ENCODE data around the gene CPZ.

DNA sequence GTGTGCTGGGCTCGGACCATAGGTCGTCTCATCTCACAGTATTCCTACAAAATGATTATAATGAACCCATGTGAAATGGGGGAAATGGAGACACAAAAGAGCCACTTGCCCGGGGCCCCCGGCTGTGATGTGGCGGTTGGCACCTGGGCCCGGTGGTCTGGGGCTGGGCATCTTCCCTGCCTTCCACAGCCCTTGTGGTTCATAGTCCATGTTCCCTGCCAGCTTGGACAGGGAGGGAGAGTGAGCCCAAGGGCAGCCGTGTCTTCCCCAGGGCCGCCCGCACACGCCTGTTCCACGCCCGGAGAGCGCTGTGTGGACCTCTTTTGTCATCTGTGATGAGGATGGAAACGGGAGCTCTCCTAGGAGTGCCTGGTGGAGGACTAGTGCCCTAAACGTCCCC lies 5.2 kb downstream of the CPZ start:
- TF ChIP-seq, protein P1, sequence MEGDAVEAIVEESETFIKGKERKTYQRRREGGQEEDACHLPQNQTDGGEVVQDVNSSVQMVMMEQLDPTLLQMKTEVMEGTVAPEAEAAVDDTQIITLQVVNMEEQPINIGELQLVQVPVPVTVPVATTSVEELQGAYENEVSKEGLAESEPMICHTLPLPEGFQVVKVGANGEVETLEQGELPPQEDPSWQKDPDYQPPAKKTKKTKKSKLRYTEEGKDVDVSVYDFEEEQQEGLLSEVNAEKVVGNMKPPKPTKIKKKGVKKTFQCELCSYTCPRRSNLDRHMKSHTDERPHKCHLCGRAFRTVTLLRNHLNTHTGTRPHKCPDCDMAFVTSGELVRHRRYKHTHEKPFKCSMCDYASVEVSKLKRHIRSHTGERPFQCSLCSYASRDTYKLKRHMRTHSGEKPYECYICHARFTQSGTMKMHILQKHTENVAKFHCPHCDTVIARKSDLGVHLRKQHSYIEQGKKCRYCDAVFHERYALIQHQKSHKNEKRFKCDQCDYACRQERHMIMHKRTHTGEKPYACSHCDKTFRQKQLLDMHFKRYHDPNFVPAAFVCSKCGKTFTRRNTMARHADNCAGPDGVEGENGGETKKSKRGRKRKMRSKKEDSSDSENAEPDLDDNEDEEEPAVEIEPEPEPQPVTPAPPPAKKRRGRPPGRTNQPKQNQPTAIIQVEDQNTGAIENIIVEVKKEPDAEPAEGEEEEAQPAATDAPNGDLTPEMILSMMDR (IDR thresholded peaks at IDR 0.05 in 8 of 11, conservative IDR thresholded peaks at IDR 0.05 in 3 of 11): no peak
- TF ChIP-seq POLR2AphosphoS5 (IDR thresholded peaks at IDR 0.05): no peak
- TF ChIP-seq POLR2A (IDR thresholded peaks at IDR 0.05): no peak
